GM19452 (cell line): ENCODE measurements around the gene TDRD9.
"Not testable (repeated sequence)": the region's sequence is repeated elsewhere in the genome, so short reads cannot be mapped to it uniquely, and the experiment has no call there.

Experiments used
- ATAC-seq: cut with Tn5 transposase; IDR thresholded peaks from one replicate; pipeline ENCODE4 v1.9.1; 2021; ENCODE audit not compliant: unreplicated experiment

The TDRD9 gene

DNA sequence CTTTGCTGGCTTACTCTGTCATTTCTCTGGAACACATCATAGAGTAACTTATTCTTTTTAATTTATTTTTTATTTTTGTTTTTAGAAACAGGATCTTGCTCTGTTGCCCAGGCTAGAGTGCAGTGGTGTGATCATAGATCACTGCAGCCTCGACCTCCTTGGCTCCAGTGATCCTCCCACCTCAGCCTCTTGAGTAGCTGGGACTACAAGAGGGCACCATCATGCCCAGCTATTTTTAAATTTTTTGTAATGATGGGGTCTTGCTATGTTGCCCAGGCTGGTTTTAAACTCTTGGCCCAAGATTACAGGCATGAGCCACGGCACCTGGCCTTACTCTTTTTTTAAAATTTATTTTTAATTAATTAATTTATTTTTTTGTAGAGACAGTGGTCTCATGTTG is 46.3 kb downstream of the TDRD9 start:
- ATAC-seq: no peak

DNA sequence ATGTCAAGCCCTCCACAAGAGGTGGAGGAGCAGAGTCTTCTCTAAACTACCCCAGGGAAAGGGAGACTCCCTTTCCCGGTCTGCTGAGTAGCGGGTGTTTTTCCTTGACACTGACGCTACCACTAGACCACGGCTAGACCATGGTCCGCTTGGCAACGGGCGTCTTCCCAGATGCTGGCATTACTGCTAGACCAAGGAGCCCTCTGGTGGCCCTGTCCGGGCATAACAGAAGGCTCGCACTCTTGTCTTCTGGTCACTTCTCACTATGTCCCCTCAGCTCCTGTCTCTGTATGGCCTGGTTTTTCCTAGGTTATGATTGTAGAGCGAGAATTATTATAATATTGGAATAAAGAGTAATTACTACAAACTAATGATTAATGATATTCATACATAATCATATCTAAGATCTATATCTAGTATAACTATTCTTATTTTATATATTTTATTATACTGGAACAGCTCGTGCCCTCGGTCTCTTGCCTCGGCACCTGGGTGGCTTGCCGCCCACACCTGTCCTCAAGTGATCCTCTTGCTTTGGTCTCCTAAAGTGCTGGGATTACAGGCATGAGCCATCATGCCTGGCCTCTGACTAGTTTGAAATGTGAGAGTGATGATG is 52.5 kb downstream of the TDRD9 start:
- not testable (repeated sequence) for ATAC-seq

DNA sequence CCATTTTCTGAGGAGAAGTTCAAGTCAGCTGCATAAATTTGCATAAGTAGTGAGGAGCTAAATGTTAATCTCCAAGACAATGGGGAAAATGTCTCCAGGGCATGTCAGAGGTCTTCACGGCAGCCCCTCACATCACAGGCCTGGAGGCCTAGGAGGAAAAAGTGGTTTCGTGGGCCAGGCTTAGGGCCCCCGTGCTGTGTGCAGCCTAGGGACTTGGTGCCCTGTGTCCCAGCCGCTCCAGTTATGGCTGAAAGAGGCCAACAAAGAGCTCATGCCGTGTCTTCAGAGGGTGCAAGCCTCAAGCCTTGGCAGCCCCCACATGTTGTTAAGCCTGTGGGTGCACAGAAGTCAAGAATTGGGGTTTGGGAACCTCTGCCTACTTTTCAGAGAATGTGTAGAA is 55.9 kb downstream of the TDRD9 start:
- no peak for ATAC-seq

DNA sequence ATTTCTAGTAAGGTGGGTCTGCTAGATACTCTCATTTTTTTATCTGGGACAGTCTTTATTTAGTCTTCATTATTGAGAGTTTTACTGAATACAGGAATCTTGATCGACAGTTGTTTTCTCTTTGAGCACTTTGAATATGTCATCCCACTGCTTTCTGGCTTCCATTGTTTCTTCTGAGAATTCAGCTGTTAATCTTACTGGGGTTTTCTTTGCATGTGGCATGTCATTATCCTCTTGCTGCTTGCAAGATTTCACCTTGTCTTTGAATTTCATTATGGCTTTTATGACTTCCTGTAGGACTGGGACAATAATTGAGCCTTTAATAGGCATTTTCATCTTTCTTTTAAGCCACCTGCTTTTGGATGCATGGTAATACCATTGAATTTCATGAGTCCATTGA is 60.8 kb downstream of the TDRD9 start:
- ATAC-seq: no peak

DNA sequence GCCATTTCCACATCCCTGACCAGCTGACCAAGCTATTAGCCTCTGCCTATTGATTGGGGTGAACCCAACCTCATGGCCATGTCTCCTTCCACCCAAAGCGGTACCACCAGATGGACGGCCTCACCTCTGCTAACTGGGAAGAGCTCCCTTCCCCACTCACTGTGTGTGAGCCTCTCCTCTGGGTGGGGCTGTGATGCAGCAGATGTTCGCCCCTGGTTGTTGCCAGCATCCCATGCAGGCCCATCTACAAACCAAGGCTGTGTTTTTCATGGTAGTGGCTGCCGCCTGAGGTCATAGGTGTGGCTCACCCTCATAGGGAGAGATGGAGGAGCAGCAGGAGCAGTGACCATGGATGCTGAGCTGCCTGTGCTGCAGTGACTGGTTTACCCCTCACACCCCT is 61.7 kb downstream of the TDRD9 start:
- no peak for ATAC-seq

DNA sequence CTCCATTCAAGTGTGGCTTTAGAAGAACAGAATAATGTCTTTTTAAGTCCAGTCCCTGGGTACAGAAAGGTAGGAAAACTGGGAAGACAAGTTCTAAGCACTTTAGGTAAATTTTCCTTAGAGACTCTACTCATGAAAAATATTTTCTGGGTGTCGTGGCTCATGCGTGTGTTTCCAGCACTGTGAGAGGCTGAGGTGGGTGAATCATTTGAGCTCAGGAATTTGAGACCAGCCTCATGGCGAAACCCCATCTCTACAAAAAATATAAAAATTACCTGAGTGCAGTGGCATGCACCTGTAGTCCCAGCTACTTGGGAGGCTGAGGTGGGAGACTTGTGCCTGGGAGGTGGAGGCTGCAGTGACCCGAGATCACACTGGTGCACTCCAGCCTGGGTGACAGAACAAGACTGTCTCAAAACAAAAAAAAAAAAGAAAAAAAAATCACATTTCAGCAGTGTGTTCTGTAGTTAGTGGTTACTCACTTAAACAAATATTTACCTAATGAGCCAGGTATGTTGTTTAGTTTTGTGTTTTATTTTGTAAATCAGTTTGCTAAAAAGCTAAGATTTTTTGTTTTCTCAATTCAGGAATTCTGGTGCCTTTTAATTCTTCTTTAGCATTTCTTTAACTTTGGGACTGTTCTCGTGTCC is 66.4 kb downstream of the TDRD9 start:
- no peak for ATAC-seq

DNA sequence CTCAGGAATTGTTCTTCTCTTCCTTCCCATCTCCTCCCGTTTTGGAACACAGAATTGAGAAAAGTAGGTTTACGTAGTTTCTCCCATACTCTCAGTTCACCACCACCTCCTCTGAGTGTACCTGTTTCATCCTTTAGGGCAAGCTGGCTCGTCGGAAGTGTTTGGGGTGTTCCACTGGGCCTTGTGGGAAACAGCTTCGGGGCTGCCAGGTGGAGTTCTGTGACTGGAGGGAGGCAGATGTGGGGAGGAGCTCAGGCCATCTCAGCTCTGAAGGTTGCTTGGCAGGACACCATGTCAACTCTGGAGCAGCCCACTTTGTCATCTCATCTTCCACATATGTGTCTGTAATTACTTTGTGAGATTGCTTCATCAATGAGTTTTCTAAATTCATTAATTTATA is 67.6 kb downstream of the TDRD9 start:
- ATAC-seq: no peak

DNA sequence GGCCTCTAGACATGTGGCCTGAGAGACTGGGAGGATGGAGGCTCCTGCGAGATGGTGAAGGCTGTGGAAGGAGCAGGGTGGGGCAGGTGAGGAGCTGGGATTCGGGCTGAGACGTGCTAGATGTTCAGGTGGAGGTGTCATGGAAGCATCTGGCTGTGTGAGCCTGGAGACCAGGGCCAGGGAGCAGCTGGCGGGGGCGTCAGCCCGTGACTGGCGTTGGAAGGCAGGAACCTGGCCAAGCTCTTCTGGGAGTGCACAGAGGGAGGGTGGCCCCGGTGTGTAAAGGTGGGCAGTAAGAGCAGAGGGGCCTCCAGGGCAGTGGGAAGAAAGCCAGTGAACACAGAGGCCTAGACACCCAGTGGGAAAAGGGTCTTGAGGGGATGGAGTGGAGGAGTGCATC is 69.1 kb downstream of the TDRD9 start:
- no peak for ATAC-seq

DNA sequence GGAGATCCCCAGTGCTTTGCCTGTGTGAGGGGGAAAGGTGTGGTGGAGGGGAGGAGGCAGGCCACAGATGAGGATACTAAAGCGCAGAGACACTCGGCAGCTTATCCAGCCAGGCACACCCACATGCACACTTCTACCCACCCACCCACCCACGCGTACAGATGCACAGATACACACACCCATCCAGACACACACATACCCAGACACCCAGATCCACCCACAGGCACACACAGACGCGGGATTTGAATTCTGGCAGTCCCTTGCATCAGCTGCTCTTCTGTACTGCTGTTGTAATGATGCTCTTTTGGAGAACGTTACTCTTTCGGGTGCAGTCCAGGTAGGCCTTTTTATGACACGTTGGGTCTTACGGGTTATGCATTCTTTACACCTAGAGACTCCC is 69.8 kb downstream of the TDRD9 start:
- no peak for ATAC-seq

DNA sequence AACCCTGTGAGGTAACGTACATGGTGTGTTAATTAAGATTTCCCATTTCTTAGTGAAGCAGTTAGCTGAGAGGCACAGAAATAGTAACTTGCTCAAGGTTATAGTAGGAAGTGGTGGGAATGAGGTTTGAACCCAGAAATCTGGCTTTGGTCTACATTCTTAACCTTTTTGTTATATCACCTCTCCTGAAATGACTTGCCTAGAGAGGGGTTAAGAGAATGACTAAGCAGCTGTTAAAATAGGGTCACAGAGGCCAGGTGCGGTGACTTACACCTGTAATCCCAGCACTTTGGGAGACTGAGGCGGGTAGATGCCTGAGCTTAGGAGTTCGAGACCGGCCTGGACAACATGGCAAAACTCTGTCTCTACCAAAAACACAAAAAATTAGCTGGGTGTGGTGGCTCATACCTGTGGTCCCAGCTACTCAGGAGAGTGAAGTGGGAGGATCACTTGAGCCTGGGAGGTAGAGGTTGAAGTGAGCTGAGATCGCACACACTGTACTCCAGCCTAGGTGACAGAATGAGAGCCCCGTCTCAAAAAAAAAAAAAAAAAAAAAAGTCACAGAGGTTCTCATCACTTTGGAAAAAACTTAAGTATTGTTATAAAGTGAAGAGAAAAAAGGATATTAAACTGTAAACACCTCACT is 71.7 kb downstream of the TDRD9 start:
- ATAC-seq: no peak

DNA sequence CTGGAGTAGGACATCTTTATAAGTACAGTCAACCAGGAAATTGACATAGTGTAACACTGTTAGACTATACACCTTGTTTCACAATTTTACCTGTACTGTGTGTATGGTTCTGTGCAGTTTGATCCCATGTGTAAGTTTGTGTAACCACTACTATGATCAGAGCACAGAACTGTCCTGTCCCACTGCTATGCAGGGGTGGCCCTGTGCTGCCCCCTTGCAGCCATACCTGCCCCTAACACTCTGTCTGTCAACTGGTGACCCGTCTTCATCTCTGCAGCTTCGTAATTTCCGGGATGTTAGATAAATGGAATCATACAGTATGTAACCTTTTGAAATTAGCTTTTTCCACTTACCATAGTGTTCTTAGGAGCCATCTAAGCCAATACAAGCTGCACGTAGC is 72.7 kb downstream of the TDRD9 start:
- ATAC-seq: no peak

DNA sequence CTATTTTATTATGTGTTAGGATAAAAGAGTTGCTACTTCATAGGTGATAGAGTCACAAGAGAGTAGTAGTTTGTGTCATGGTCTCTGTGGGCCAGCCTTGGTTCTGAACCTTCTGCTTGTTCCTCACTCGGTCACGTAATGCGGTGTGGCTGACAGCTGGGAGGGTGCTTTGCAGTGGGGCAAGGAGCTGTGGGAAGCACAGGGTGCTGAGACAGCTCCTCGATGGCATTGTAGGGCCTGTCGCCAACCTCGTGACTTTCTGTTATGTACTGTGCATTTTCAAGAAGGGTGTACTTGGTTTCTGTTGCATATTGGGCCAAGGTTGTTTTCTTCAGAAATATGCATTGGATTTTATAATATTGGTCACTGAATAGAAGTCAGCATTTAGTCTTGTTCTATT is 75.4 kb downstream of the TDRD9 start:
- ATAC-seq: no peak

DNA sequence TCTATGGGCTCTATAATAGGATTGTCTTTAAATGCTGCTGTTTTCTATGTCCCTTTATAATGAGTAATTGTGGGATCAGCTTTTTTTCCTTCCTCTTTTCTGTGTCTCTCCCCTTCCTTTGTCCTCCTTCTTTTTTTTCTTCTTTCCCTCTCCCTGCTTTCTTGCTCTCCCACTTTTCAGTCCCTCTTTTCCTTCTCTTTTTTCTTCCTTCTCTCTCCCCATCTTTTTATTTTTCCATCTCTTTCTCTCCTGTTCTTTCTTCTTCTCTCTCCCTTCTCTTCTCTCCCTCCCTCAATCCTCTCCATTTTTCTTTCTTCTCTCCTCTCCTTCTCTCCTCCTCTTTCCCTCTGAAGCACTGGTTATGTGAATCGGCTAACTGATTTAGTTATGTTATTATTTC is 76.6 kb downstream of the TDRD9 start:
- no peak for ATAC-seq

DNA sequence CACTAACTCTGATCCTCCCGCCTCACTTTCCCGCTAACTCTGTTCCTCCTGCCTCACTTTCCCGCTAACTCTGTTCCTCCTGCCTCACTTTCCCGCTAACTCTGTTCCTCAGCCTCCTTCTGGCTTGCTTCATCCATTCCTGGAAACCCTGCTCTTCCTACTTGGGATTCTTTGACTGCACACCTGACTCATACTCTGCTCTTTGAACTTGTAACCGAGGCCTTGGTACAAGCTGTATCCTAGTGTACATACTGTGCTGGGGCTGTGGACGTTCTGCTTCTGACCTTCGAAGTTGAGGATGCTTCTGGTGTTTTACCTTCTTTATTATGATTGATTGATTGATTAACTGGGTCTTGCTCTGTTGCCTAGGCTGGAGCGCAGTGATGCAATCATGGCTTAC is 77.2 kb downstream of the TDRD9 start:
- no peak for ATAC-seq

DNA sequence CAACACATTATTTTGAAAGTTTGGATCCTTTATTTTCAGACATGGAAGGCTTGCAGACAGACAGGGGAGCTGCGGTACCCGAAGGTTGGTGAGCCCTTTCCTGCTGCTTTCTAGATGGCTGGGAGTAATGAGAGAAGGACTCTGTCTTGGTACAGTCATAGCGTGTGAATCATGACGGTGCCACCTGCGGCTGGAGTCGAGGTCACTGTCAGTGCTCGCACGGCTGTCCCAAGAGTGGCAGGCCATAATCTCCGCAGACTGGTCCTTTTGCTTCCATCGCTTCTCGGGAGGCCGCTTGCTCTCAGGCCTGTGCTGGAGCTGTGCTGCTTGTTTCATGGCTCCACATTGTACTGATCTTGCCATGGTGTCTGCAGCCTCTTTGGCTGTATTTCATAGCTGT is 78.9 kb downstream of the TDRD9 start:
- no peak for ATAC-seq

DNA sequence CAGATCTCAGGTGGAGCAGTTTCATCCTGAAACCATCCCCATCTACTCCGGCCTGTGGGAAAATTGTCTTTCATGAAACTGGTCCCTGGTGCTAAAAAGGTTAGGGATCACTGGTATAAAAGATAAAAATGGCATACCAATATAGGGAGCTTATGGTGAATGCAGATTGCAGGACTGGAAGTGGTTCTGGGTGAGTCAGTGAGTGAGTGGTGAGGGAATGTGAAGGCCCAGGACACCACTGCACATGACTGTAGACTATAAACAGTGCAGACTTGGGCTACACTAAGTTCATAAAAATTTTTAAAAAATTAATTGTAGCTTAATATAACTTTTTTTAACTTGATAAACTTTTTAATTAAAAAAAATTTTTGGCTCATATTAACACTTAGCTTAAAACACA is 81.0 kb downstream of the TDRD9 start:
- ATAC-seq: no peak

DNA sequence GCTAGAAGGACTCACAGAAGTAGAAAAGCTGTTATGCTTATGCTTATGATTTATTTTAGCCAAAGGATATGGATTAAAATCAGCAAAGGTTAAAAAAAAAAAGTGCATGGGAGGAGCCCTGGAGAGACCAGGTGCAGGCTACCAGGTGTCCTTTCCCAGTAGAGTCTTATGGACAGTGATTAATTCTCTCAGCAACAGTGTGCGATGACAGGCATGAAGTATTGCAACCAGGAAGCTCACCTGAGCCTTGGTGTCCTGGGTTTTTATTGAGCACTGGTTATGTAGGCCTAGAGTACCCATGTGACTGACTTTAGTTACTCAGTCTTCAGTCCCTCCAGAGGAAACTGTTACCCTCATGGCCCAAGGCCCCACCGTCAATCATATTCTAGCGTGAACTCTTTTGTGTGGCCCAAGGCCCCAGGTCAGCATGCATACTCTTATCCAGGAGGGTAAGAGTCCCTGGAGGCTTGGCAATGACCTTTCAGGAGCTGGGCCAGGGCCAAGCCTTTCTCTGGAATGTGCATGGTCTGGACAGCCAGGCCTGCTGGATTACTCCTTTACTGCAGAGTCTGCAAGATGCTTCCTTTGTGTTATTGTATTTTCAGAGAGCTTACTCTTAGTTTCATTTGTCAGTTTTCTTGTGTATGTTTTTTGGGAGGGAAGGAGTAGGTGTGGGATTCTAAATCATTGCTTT is 83.7 kb downstream of the TDRD9 start:
- no peak for ATAC-seq

DNA sequence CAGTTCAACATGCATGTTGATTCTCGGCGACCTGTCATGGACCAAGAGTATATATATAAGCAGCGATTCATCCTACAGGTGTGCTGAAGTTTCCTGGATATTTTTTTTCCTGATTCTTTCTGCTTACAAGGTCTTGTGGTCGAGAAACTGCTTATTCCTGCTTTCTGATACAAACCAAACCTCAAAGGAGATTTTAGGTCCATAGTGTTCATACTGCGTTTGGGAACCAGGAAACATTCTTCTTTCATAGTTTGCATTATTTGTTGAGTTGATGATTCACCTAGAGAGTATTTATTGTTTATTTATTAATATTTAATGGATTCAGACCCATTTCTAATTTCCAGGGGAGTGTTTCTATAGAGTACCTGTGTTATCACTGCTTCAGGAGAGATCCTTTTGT is 86.5 kb downstream of the TDRD9 start:
- ATAC-seq: no peak

DNA sequence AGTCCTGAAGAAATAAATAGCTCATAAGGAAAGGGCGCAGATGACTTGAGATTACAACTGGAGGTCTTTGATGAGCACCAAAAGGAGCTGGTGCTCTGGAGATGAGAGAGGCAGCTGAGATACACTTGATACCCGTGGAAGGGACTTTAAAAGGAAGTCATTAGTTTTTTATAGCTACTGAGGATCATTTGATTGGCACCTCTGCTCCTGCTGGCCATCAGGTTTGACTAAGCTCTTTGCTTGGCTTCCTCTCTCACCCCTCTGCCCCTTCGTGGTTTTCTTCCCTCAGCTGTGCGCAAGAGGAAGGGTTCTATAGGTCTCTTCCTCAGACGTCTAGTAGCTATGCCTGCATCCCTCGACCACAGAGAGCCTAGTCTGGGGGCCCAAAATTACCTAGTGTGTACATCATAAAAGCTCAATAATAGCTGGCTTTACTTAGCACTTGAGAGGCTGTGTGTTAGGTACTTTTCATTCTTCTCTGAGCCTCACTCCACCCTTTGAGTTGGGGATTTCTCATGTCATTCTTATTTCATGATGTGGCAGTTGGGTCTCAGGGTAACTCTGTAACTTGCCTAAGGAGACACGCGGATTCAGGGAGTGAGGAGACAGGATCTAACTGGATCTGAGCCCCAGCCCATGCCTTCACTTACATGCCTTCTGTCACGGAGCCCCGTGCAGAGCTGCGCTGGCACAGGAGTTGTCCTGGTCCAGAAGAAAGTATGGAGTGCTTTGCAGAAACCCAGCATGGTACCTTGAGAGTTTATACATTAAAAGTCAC is 88.8 kb downstream of the TDRD9 start:
- no peak for ATAC-seq

DNA sequence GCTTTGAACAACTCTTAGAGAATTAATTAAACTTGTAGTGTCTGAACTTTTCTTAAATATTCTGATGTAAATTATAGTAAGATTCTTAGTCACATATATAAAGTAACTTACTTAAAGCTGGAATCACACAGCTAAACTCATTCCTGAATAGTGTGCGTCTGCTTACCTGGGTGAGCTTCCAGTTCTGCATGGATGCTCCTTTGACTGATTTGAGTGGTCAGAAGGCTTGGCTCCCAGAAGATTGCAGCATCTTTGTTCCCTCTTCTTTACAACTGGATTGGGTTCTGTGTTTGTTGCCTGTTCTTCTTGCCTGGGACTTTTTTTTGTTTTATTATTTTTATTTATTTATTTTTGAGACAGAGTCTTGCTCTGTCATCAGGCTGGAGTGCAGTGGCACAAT is 90.8 kb downstream of the TDRD9 start:
- no peak for ATAC-seq

DNA sequence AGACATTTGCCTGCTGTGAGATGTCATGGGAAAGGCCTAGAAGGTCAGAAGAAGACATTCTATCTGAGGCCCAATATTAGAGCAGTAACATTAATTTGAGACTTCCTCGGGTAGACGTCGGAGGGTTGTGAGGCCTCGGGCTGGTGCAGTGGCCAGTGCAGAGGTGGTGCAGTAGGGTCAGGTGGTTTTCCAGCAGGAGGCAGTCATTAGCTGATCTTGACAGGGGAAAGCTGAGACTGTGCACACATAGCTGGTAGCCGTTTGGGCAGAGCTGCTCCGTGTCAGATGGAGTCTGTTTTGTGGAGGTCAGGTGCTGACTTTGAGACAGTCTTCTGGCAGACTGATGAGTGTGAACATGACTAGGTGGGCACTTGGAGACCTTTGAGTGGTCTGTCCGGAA is 91.5 kb downstream of the TDRD9 start:
- no peak for ATAC-seq
